ENCODE data around the gene IFI44. TPM values are rescaled to one million over a fixed set of nuclear protein-coding genes. Genes with fewer than 3 reads are reported as not detected.

Gene IFI44
- total and polyA plus RNA-seq, 9 of the 15 experiments (the other 6 are each of a cell fraction or from before 2014, with no cell fraction given) = 0.11 TPM; not detected in 8

GRCh38 chr1:78677788-78678187, 28.2 kb downstream of the IFI44 start (continued):
- TF ChIP-seq UBTF (IDR thresholded peaks at IDR 0.05; ENCODE audit: borderline replicate concordance in 1 of 2, low read depth in 2 of 2, low read length in 2 of 2) (no peak), DPF2 (IDR thresholded peaks at IDR 0.05) (no peak), ZNF134 (CRISPR knock-in tag; conservative IDR thresholded peaks at IDR 0.05) (no peak), CBFA2T2 (conservative IDR thresholded peaks at IDR 0.05) (no peak), SMARCA5 (IDR thresholded peaks at IDR 0.05) (no peak), HDAC8 (tag; IDR thresholded peaks at IDR 0.05) (no peak), ZNF146 (CRISPR knock-in tag; IDR thresholded peaks at IDR 0.05; ENCODE audit: unreplicated experiment) (no peak), SRF (CRISPR knock-in tag; IDR thresholded peaks at IDR 0.05) (no peak)
- TF ChIP-seq, protein P1, sequence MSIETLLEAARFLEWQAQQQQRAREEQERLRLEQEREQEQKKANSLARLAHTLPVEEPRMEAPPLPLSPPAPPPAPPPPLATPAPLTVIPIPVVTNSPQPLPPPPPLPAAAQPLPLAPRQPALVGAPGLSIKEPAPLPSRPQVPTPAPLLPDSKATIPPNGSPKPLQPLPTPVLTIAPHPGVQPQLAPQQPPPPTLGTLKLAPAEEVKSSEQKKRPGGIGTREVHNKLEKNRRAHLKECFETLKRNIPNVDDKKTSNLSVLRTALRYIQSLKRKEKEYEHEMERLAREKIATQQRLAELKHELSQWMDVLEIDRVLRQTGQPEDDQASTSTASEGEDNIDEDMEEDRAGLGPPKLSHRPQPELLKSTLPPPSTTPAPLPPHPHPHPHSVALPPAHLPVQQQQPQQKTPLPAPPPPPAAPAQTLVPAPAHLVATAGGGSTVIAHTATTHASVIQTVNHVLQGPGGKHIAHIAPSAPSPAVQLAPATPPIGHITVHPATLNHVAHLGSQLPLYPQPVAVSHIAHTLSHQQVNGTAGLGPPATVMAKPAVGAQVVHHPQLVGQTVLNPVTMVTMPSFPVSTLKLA (conservative IDR thresholded peaks at IDR 0.05) = no peak
- TF ChIP-seq, protein P2, sequence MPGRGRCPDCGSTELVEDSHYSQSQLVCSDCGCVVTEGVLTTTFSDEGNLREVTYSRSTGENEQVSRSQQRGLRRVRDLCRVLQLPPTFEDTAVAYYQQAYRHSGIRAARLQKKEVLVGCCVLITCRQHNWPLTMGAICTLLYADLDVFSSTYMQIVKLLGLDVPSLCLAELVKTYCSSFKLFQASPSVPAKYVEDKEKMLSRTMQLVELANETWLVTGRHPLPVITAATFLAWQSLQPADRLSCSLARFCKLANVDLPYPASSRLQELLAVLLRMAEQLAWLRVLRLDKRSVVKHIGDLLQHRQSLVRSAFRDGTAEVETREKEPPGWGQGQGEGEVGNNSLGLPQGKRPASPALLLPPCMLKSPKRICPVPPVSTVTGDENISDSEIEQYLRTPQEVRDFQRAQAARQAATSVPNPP (IDR thresholded peaks at IDR 0.05; ENCODE audit: borderline replicate concordance, insufficient read depth, insufficient read length) = no peak

Data from K562 (cell line).